Lower leg skin (tissue), 3 donors: Measurements from ENCODE around the gene MVB12B.

Experiments
- POLR2A ChIP-seq, 2 donors: fragments of 450-650 bp; IDR thresholded peaks; one replicate each; pipeline ENCODE4 v1.6.1; 2016 to 2017; ENCODE audit warnings: antibody characterized with exemption in 2 of 2, mild to moderate bottlenecking in 1 of 2, moderate library complexity in 1 of 2
- TF ChIP-seq, protein P1 (sequence below), 3 donors: fragments of 450-650 bp; IDR thresholded peaks; one replicate each; pipeline ENCODE4 v1.5.1; 2016; ENCODE audit warnings: antibody characterized with exemption in 3 of 3, mild to moderate bottlenecking in 3 of 3, moderate library complexity in 2 of 3

DNA sequence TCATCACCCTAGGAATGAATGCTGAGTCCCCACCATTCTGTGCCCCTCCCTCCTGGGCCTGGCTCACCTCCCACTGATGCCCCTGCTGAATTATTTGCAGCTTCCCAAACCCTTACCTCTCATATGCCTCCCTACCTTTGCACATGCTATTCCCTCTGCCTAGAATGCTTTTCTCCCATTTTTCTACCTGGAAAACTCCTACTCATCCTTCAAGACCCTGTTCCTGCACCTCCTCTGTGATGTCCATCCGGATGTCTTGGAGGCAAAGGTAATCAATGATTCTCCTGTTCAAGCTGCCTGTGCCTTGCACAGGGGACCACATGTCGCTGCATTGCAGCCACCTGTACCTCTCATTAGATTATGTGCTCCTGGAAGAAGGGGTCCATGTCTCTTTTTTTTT is 182.3 kb downstream of the MVB12B start:
- TF ChIP-seq, protein P1, sequence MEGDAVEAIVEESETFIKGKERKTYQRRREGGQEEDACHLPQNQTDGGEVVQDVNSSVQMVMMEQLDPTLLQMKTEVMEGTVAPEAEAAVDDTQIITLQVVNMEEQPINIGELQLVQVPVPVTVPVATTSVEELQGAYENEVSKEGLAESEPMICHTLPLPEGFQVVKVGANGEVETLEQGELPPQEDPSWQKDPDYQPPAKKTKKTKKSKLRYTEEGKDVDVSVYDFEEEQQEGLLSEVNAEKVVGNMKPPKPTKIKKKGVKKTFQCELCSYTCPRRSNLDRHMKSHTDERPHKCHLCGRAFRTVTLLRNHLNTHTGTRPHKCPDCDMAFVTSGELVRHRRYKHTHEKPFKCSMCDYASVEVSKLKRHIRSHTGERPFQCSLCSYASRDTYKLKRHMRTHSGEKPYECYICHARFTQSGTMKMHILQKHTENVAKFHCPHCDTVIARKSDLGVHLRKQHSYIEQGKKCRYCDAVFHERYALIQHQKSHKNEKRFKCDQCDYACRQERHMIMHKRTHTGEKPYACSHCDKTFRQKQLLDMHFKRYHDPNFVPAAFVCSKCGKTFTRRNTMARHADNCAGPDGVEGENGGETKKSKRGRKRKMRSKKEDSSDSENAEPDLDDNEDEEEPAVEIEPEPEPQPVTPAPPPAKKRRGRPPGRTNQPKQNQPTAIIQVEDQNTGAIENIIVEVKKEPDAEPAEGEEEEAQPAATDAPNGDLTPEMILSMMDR (IDR thresholded peaks at IDR 0.05): no peak
- TF ChIP-seq POLR2A (IDR thresholded peaks at IDR 0.05): no peak
